Suprapubic skin (tissue), 4 donors: ENCODE data around the gene ATP9B. TPM values are rescaled to one million over a fixed set of nuclear protein-coding genes. Genes with fewer than 3 reads are reported as not detected.

Experiments
- DNase-seq, 2 donors: peaks; one replicate each; pipeline ENCODE4 v3.0.0-alpha.2; 2019; ENCODE audit warnings: low spot score in 2 of 2
- H3K27ac ChIP-seq: fragments of 200-600 bp; sonication (generic); one replicate; pipeline ENCODE4 v1.5.1; 2019
- H3K27me3 ChIP-seq: fragments of 200-600 bp; sonication (generic); one replicate; pipeline ENCODE4 v1.5.1; 2019
- H3K36me3 ChIP-seq: fragments of 200-600 bp; sonication (generic); one replicate; pipeline ENCODE4 v1.5.1; 2019
- H3K4me1 ChIP-seq: fragments of 200-600 bp; sonication (generic); one replicate; pipeline ENCODE4 v1.5.1; 2019
- H3K4me3 ChIP-seq: fragments of 200-600 bp; sonication (generic); one replicate; pipeline ENCODE4 v1.5.1; 2019; ENCODE audit warnings: mild to moderate bottlenecking
- H3K9me3 ChIP-seq: fragments of 200-600 bp; sonication (generic); one replicate; pipeline ENCODE4 v1.5.1; 2019
- CTCF ChIP-seq, 2 donors: fragments of 200-600 bp in 1 of 2; fragments of 450-650 bp in 1 of 2; sonication (generic) in 1 of 2; IDR thresholded peaks; one replicate each; pipeline ENCODE4 v1.5.1; 2016 to 2019; ENCODE audit warnings: antibody characterized with exemption in 2 of 2, mild to moderate bottlenecking in 1 of 2, moderate library complexity in 1 of 2
- EP300 ChIP-seq: sonication (generic); formaldehyde crosslinking; IDR thresholded peaks from one replicate; pipeline ENCODE4 v1.6.1; 2017; ENCODE audit warnings: antibody characterized with exemption
- POLR2A ChIP-seq, 2 donors: fragments of 450-650 bp; IDR thresholded peaks; one replicate each; pipeline ENCODE4 v1.6.1; 2017; ENCODE audit warnings: antibody characterized with exemption in 2 of 2, mild to moderate bottlenecking in 2 of 2, moderate library complexity in 2 of 2
- POLR2AphosphoS5 ChIP-seq, 3 donors: sonication (generic); formaldehyde crosslinking; IDR thresholded peaks; one replicate each; pipeline ENCODE4 v1.6.1; 2017; ENCODE audit warnings: antibody characterized with exemption in 3 of 3
- WGBS: methylation state at CpG from one replicate; pipeline ENCODE4 v1.1.5; 2018; 5-methylcytosine and 5-hydroxymethylcytosine counted together
- total RNA-seq, 4 donors: library from RNA; depleted of rRNA; stranded (reverse); fragments of >200 nt; gene quantifications; one replicate each; pipeline ENCODE4 v1.1.0, GENCODE V29; 2016

ATP9B gene
- total RNA-seq, 4 donors from 2014 or later: 30.2 to 109 (median 37.4) TPM

GRCh38 chr18:79111483-79111882, 42.3 kb downstream of the ATP9B start:
- Histone ChIP-seq H3K36me3 (peaks cover 7% of the 10 kb centered on the region), H3K27ac (no peak overlapping the region), H3K4me1 (peaks cover 9% of the 10 kb centered on the region), H3K9me3 (no peaks in the 10 kb centered on the region), H3K4me3 (no peak overlapping the region), H3K27me3 (no peaks in the 10 kb centered on the region)
- TF ChIP-seq POLR2A (IDR thresholded peaks at IDR 0.05): no peak
- TF ChIP-seq EP300: no peak
- no peak for TF ChIP-seq CTCF (IDR thresholded peaks at IDR 0.05)
- TF ChIP-seq POLR2AphosphoS5 (IDR thresholded peaks at IDR 0.05): no peak
- 83% methylated on average over 5 of the region's 5 CpGs for WGBS
- DNase-seq: no peak

GRCh38 chr18:79117385-79117784, 48.2 kb downstream of the ATP9B start:
- Histone ChIP-seq H3K36me3 (peaks cover 13% of the 10 kb centered on the region), H3K27me3 (no peaks in the 10 kb centered on the region), H3K9me3 (no peaks in the 10 kb centered on the region), H3K27ac (no peak overlapping the region), H3K4me1 (no peaks in the 10 kb centered on the region), H3K4me3 (no peak overlapping the region)
- DNase-seq: no peak
- TF ChIP-seq CTCF (IDR thresholded peaks at IDR 0.05): no peak
- no peak for TF ChIP-seq EP300
- no peak for TF ChIP-seq POLR2A (IDR thresholded peaks at IDR 0.05)
- no peak for TF ChIP-seq POLR2AphosphoS5 (IDR thresholded peaks at IDR 0.05)
- WGBS: 63% methylated on average over 3 of the region's 3 CpGs

- H3K27me3 ChIP-seq: no peaks in the 10 kb centered on the region
- H3K4me3 ChIP-seq: no peak overlapping the region
- H3K36me3 ChIP-seq: peaks cover 13% of the 10 kb centered on the region
- TF ChIP-seq CTCF (IDR thresholded peaks at IDR 0.05): no peak
- TF ChIP-seq EP300: no peak
- no peaks in the 10 kb centered on the region for H3K4me1 ChIP-seq
- H3K9me3 ChIP-seq: no peaks in the 10 kb centered on the region
- H3K27ac ChIP-seq: no peak overlapping the region
- WGBS: 73% methylated on average over 1 of the region's 1 CpG
- no peak for DNase-seq
Measured at GRCh38 chr18:79117788-79118187, 48.6 kb downstream of the ATP9B start.

- Histone ChIP-seq H3K9me3 (no peaks in the 10 kb centered on the region), H3K4me1 (no peaks in the 10 kb centered on the region), H3K27ac (no peak overlapping the region), H3K36me3 (peaks cover 13% of the 10 kb centered on the region), H3K4me3 (no peak overlapping the region), H3K27me3 (no peaks in the 10 kb centered on the region)
- no peak for DNase-seq
- WGBS: 95% methylated on average over 5 of the region's 5 CpGs
- TF ChIP-seq POLR2AphosphoS5 (IDR thresholded peaks at IDR 0.05) (no peak), CTCF (IDR thresholded peaks at IDR 0.05) (no peak), POLR2A (IDR thresholded peaks at IDR 0.05) (no peak), EP300 (no peak)
Measured at GRCh38 chr18:79118797-79119196, 49.6 kb downstream of the ATP9B start.

- Histone ChIP-seq H3K36me3 (peaks cover 13% of the 10 kb centered on the region), H3K4me1 (no peaks in the 10 kb centered on the region), H3K27ac (no peak overlapping the region), H3K27me3 (no peaks in the 10 kb centered on the region), H3K4me3 (no peak overlapping the region), H3K9me3 (no peaks in the 10 kb centered on the region)
- no peak for DNase-seq
- 86% methylated on average over 2 of the region's 2 CpGs for WGBS
- TF ChIP-seq EP300 (no peak), POLR2A (IDR thresholded peaks at IDR 0.05) (no peak), POLR2AphosphoS5 (IDR thresholded peaks at IDR 0.05) (no peak), CTCF (IDR thresholded peaks at IDR 0.05) (no peak)
Measured at GRCh38 chr18:79121746-79122474, 52.7 kb downstream of the ATP9B start.
